Small intestine (tissue), 7 donors: ENCODE data around the gene KCNH8. TPM values are rescaled to one million over a fixed set of nuclear protein-coding genes. Genes with fewer than 3 reads are reported as not detected.

Experiments used
- DNase-seq, 2 donors: peaks; one replicate each; pipeline versions ENCODE4 v3.0.0 to v3.0.0-alpha.2; 2013
- FAIRE-seq: peaks from 2 replicates; lab custom pipeline; 2012; peaks lifted over from hg19 to GRCh38; lab: Jason Lieb, UNC
- H3K27ac ChIP-seq, 3 donors: one replicate each; pipeline ENCODE4 v1.5.1; 2013; ENCODE audit warnings: low read length in 2 of 3, mild to moderate bottlenecking in 2 of 3, control low read depth in 1 of 3, inconsistent platforms in 1 of 3, low read depth in 1 of 3, moderate library complexity in 1 of 3
- H3K27me3 ChIP-seq, 3 donors: one replicate each; pipeline ENCODE4 v1.6.1; 2013; ENCODE audit warnings: low read length in 3 of 3, inconsistent platforms in 1 of 3; ENCODE audit not compliant: control insufficient read depth in 3 of 3, insufficient read depth in 3 of 3
- H3K36me3 ChIP-seq, 3 donors: one replicate each; pipeline ENCODE4 v1.6.1; 2013; ENCODE audit warnings: low read length in 3 of 3, inconsistent platforms in 1 of 3, low read depth in 1 of 3, mild to moderate bottlenecking in 1 of 3, moderate library complexity in 1 of 3; ENCODE audit not compliant: control insufficient read depth in 3 of 3, insufficient read depth in 2 of 3
- H3K4me1 ChIP-seq, 3 donors: one replicate each; pipeline ENCODE4 v1.6.1; 2013; ENCODE audit warnings: low read length in 2 of 3, inconsistent platforms in 1 of 3, low read depth in 1 of 3, mild to moderate bottlenecking in 1 of 3, moderate library complexity in 1 of 3; ENCODE audit not compliant: control insufficient read depth in 3 of 3, insufficient read depth in 2 of 3
- H3K4me3 ChIP-seq, 3 donors: one replicate each; pipeline ENCODE4 v1.5.1; 2013; ENCODE audit warnings: low read length in 3 of 3, control low read depth in 1 of 3, inconsistent platforms in 1 of 3, low read depth in 1 of 3, mild to moderate bottlenecking in 1 of 3, moderate library complexity in 1 of 3
- H3K9me3 ChIP-seq, 2 donors: one replicate each; pipeline ENCODE4 v1.6.1; 2013; ENCODE audit warnings: low read depth in 1 of 2, low read length in 1 of 2; ENCODE audit not compliant: control insufficient read depth in 2 of 2, insufficient read depth in 1 of 2
- WGBS, 3 donors: extraction: QIAGEN DNeasy Blood & Tissue Kit; methylation state at CpG; one replicate each; pipeline ENCODE4 v1.1.7; 2013; 5-methylcytosine and 5-hydroxymethylcytosine counted together
- polyA plus RNA-seq, 4 donors: library from polyadenylated mRNA; stranded (reverse) in 3 of 4; unstranded in 1 of 4; fragments of 200-250 nt in 3 of 4; fragments of 120-200 nt in 1 of 4; gene quantifications; one replicate each; pipeline versions ENCODE4 v1.2.1 to v1.2.3, GENCODE V29; 2013
- donor health status: healthy with polysubstance abuse.
- donor health status: control.
- donor health status: control.
- donor health status: Bipolar disorder and iron deficiency.
- donor health status: healthy.

Gene KCNH8
- polyA plus RNA-seq, 4 donors = 0.46 to 0.66 TPM; not detected in 2

GRCh38 chr3:19248143-19248542, 99.8 kb downstream of the KCNH8 start:
- no peaks in the 10 kb centered on the region for H3K36me3 ChIP-seq
- no peaks in the 10 kb centered on the region for H3K4me1 ChIP-seq
- no peaks in the 10 kb centered on the region for H3K27me3 ChIP-seq
- H3K4me3 ChIP-seq = no peak overlapping the region
- FAIRE-seq (no peak), DNase-seq (no peak)
- WGBS, 3 donors = 67 to 87% (median 67%) methylated on average over 2 of the region's 2 CpGs
- H3K27ac ChIP-seq = no peak overlapping the region
- H3K9me3 ChIP-seq = no peaks in the 10 kb centered on the region

GRCh38 chr3:19248767-19249166, 100.5 kb downstream of the KCNH8 start:
- H3K4me3 ChIP-seq = no peak overlapping the region
- H3K9me3 ChIP-seq = no peaks in the 10 kb centered on the region
- no peak overlapping the region for H3K27ac ChIP-seq
- DNase-seq (no peak), FAIRE-seq (no peak)
- H3K4me1 ChIP-seq = no peaks in the 10 kb centered on the region
- 67 to 97% (median 89%) methylated on average over 1 of the region's 1 CpG for WGBS, 3 donors
- H3K36me3 ChIP-seq = no peaks in the 10 kb centered on the region
- H3K27me3 ChIP-seq = no peaks in the 10 kb centered on the region

- DNase-seq (no peak), FAIRE-seq (no peak)
- H3K27ac ChIP-seq = no peak overlapping the region
- no peaks in the 10 kb centered on the region for H3K27me3 ChIP-seq
- H3K4me1 ChIP-seq = no peaks in the 10 kb centered on the region
- H3K4me3 ChIP-seq = no peak overlapping the region
- no peaks in the 10 kb centered on the region for H3K36me3 ChIP-seq
- WGBS, 3 donors = 69 to 75% (median 70%) methylated on average over 6 of the region's 6 CpGs
- no peaks in the 10 kb centered on the region for H3K9me3 ChIP-seq
Observed at GRCh38 chr3:19250959-19251610, 102.8 kb downstream of the KCNH8 start.

- WGBS, 3 donors = 65 to 78% (median 67%) methylated on average over 2 of the region's 2 CpGs
- no peaks in the 10 kb centered on the region for H3K4me1 ChIP-seq
Observed at GRCh38 chr3:19254189-19254588, 105.9 kb downstream of the KCNH8 start.

GRCh38 chr3:19254784-19255338, 106.6 kb downstream of the KCNH8 start:
- Histone ChIP-seq H3K4me1 (no peaks in the 10 kb centered on the region), H3K27ac (no peak overlapping the region), H3K9me3 (no peaks in the 10 kb centered on the region), H3K36me3 (no peaks in the 10 kb centered on the region), H3K4me3 (no peak overlapping the region), H3K27me3 (no peaks in the 10 kb centered on the region)
- no peak for FAIRE-seq
- WGBS, 3 donors = 75 to 80% (median 80%) methylated on average over 5 of the region's 5 CpGs
- DNase-seq = no peak

More at GRCh38 chr3:19254189-19254588, 105.9 kb downstream of the KCNH8 start:
- Histone ChIP-seq H3K27ac (no peak overlapping the region), H3K9me3 (no peaks in the 10 kb centered on the region), H3K4me3 (no peak overlapping the region), H3K36me3 (no peaks in the 10 kb centered on the region), H3K27me3 (no peaks in the 10 kb centered on the region)
- DNase-seq (no peak), FAIRE-seq (no peak)

- Histone ChIP-seq H3K27ac (no peak overlapping the region), H3K4me1 (no peaks in the 10 kb centered on the region), H3K9me3 (no peaks in the 10 kb centered on the region), H3K27me3 (no peaks in the 10 kb centered on the region), H3K36me3 (no peaks in the 10 kb centered on the region), H3K4me3 (no peak overlapping the region)
- WGBS, 3 donors = 82 to 87% (median 84%) methylated on average over 5 of the region's 5 CpGs
- DNase-seq (no peak), FAIRE-seq (no peak)
Observed at GRCh38 chr3:19256313-19256712, 108.0 kb downstream of the KCNH8 start.

GRCh38 chr3:19263606-19264005, 115.3 kb downstream of the KCNH8 start:
- no peaks in the 10 kb centered on the region for H3K36me3 ChIP-seq
- H3K27me3 ChIP-seq = no peaks in the 10 kb centered on the region
- no peak for FAIRE-seq
- no peaks in the 10 kb centered on the region for H3K9me3 ChIP-seq
- no peaks in the 10 kb centered on the region for H3K4me1 ChIP-seq
- no peak overlapping the region for H3K27ac ChIP-seq
- DNase-seq = no peak
- no peak overlapping the region for H3K4me3 ChIP-seq
- WGBS, 3 donors = 81 to 90% (median 86%) methylated on average over 3 of the region's 3 CpGs

- Histone ChIP-seq H3K4me3 (no peak overlapping the region), H3K9me3 (no peaks in the 10 kb centered on the region), H3K27me3 (no peaks in the 10 kb centered on the region), H3K27ac (no peak overlapping the region), H3K4me1 (no peaks in the 10 kb centered on the region), H3K36me3 (no peaks in the 10 kb centered on the region)
- FAIRE-seq (no peak), DNase-seq (no peak)
- WGBS, 3 donors = 83 to 87% (median 83%) methylated on average over 6 of the region's 6 CpGs
Observed at GRCh38 chr3:19264424-19264823, 116.1 kb downstream of the KCNH8 start.

- no peaks in the 10 kb centered on the region for H3K4me1 ChIP-seq
- no peaks in the 10 kb centered on the region for H3K36me3 ChIP-seq
- DNase-seq (no peak), FAIRE-seq (no peak)
- no peak overlapping the region for H3K27ac ChIP-seq
- no peaks in the 10 kb centered on the region for H3K27me3 ChIP-seq
- 65 to 83% (median 80%) methylated on average over 4 of the region's 4 CpGs for WGBS, 3 donors
- H3K9me3 ChIP-seq = no peaks in the 10 kb centered on the region
- no peak overlapping the region for H3K4me3 ChIP-seq
Observed at GRCh38 chr3:19267040-19267439, 118.7 kb downstream of the KCNH8 start.
